B cell (primary cell): ENCODE measurements around the gene GLOD4. TPM values are rescaled to one million over a fixed set of nuclear protein-coding genes. Genes with fewer than 3 reads are reported as not detected.

Experiments
- ATAC-seq: fragments of 200-7000 bp; cut with Tn5 transposase; one replicate; pipeline ENCODE4 v1.10.0; 2021; ENCODE audit warnings: low read depth, mild to moderate bottlenecking, moderate number of reproducible peaks, moderate library complexity
- CTCF ChIA-PET: fragments of 350-600 bp; sonication (Branson Sonifier 250); formaldehyde crosslinking; loops from one replicate; lab custom pipeline; 2021; ENCODE audit warnings: antibody characterized with exemption, inconsistent platforms; lab: Charles Lee
- POLR2A ChIA-PET: fragments of 350-600 bp; sonication (Branson Sonifier 250); formaldehyde crosslinking; loops from one replicate; lab custom pipeline; 2021; ENCODE audit warnings: antibody characterized with exemption; lab: Charles Lee
- DNase-seq: peaks from one replicate; pipeline ENCODE4 v3.0.0; 2013
- H2AFZ ChIP-seq: 2 replicates; pipeline ENCODE4 v1.6.1; 2012; ENCODE audit warnings: mild to moderate bottlenecking, low read depth, low read length; ENCODE audit not compliant: insufficient read depth, poor library complexity, severe bottlenecking
- H3K27ac ChIP-seq, 2 donors: 1 replicate in 1 of 2; 2 replicates in 1 of 2; pipeline ENCODE4 v1.5.1; 2012 to 2013; ENCODE audit warnings: low read length in 2 of 2, mild to moderate bottlenecking in 2 of 2, moderate library complexity in 1 of 2
- H3K27me3 ChIP-seq, 4 experiments: fragments of 200-600 bp in 1 of 4; sonication (generic) in 1 of 4; replicated peaks in 1 of 4; 1 replicate in 2 of 4; 2 replicates in 2 of 4; pipeline versions ENCODE4 v1.6.1 to v1.7.0; 2013 to 2016; ENCODE audit warnings: low read length in 3 of 4, mild to moderate bottlenecking in 2 of 4, mixed read lengths in 1 of 4, moderate library complexity in 1 of 4; ENCODE audit not compliant: insufficient read depth in 4 of 4, control insufficient read depth in 3 of 4; ENCODE audit errors: control extremely low read depth in 1 of 4
- H3K36me3 ChIP-seq, 2 experiments: replicated peaks in 1 of 2; 1 replicate in 1 of 2; 2 replicates in 1 of 2; pipeline versions ENCODE4 v1.6.1 to v1.7.1; 2013; ENCODE audit warnings: low read length in 1 of 2; ENCODE audit not compliant: insufficient read depth in 2 of 2, control insufficient read depth in 1 of 2; ENCODE audit errors: control extremely low read depth in 1 of 2, extremely low read depth in 1 of 2
- H3K4me1 ChIP-seq, 2 donors: fragments of 200-600 bp in 1 of 2; sonication (generic) in 1 of 2; 1 replicate in 1 of 2; 2 replicates in 1 of 2; pipeline versions ENCODE4 v1.5.1 to v1.6.1; 2013 to 2017; ENCODE audit warnings: low read length in 2 of 2; ENCODE audit not compliant: control insufficient read depth in 2 of 2, insufficient read depth in 2 of 2
- H3K4me2 ChIP-seq: replicated peaks from 2 replicates; pipeline ENCODE3; 2012; ENCODE audit warnings: mild to moderate bottlenecking, low read depth, low read length; ENCODE audit not compliant: poor library complexity, severe bottlenecking
- H3K4me3 ChIP-seq, 5 experiments: fragments of 200-600 bp in 1 of 5; sonication (generic) in 1 of 5; 1 replicate in 3 of 5; 2 replicates in 2 of 5; pipeline versions ENCODE4 v1.5.1 to v1.7.0; 2011 to 2016; ENCODE audit warnings: low read length in 4 of 5, mild to moderate bottlenecking in 4 of 5, low read depth in 2 of 5, control low read depth in 1 of 5, moderate library complexity in 1 of 5; ENCODE audit not compliant: insufficient read depth in 1 of 5; ENCODE audit errors: control extremely low read depth in 1 of 5, extremely low read depth in 1 of 5
- H3K79me2 ChIP-seq: fragments of 200-600 bp; sonication (generic); one replicate; pipeline ENCODE4 v1.6.0; 2016; ENCODE audit warnings: low read length; ENCODE audit not compliant: control insufficient read depth, insufficient read depth
- H3K9ac ChIP-seq: fragments of 200-600 bp; sonication (generic); 2 replicates; pipeline ENCODE4 v1.6.1; 2017; ENCODE audit warnings: mild to moderate bottlenecking, low read length, moderate library complexity
- H3K9me3 ChIP-seq, 3 donors: one replicate each; pipeline versions ENCODE4 v1.6.1 to v1.7.1; 2013; ENCODE audit warnings: low read length in 2 of 3; ENCODE audit not compliant: control insufficient read depth in 2 of 3, insufficient read depth in 1 of 3; ENCODE audit errors: control extremely low read depth in 1 of 3
- H4K20me1 ChIP-seq: 2 replicates; pipeline ENCODE4 v1.6.0; 2012; ENCODE audit warnings: mild to moderate bottlenecking, low read length; ENCODE audit not compliant: insufficient read depth, control insufficient read depth, poor library complexity, severe bottlenecking
- H3K27ac Mint-ChIP-seq: one replicate; pipeline ENCODE4 v1.8.0; 2021; ENCODE audit warnings: mixed read lengths
- H3K27me3 Mint-ChIP-seq: one replicate; pipeline ENCODE4 v1.8.0; 2021; ENCODE audit warnings: mixed read lengths
- H3K4me1 Mint-ChIP-seq: one replicate; pipeline ENCODE4 v1.8.0; 2021; ENCODE audit warnings: mixed read lengths
- H3K4me3 Mint-ChIP-seq: one replicate; pipeline ENCODE4 v1.8.0; 2021; ENCODE audit warnings: mixed read lengths
- H3K9me3 Mint-ChIP-seq: one replicate; pipeline ENCODE4 v1.8.0; 2022; ENCODE audit warnings: mixed read lengths; ENCODE audit not compliant: insufficient read depth
- CTCF ChIP-seq: fragments of 200-600 bp; IDR thresholded peaks from one replicate; pipeline ENCODE4 v1.8.0; 2022; ENCODE audit warnings: antibody characterized with exemption, mild to moderate bottlenecking
- EZH2 ChIP-seq: IDR thresholded peaks from 2 replicates; pipeline ENCODE4 v1.6.1; 2012; ENCODE audit warnings: borderline replicate concordance, low read depth, mild to moderate bottlenecking, moderate library complexity, low read length; ENCODE audit not compliant: insufficient read depth, poor library complexity, severe bottlenecking
- WGBS: methylation state at CpG from one replicate; pipeline ENCODE4 v1.1.5; 2013; ENCODE audit warnings: missing lambda C conversion rate; ENCODE audit not compliant: insufficient coverage; 5-methylcytosine and 5-hydroxymethylcytosine counted together
- intact Hi-C: fragments of 100-400 bp; cut with micrococcal nuclease; formaldehyde crosslinking; loops from one replicate; pipeline ENCODE4 v1.10.0; 2022
- polyA plus RNA-seq: library from polyadenylated mRNA; depleted of rRNA; stranded (reverse); fragments of >200 nt; gene quantifications from 2 replicates; pipeline ENCODE4 v1.2.3, GENCODE V29; 2012
- total RNA-seq, 2 donors: library from RNA; stranded (reverse); fragments of 120-200 nt in 1 of 2; gene quantifications; 1 replicate in 1 of 2; 2 replicates in 1 of 2; pipeline versions ENCODE4 v1.2.3 to v1.2.4, GENCODE V29; 2013 to 2022

GLOD4 gene
- total and polyA plus RNA-seq, 2 donors (not counting 1 experiment from before 2014, with no cell fraction given): 24.0 to 77.4 TPM

- TF ChIP-seq CTCF (no peak), EZH2 (no peak)
- Histone ChIP-seq H3K4me2 (no peak overlapping the region), H3K4me3 (no peak overlapping the region), H3K79me2 (no peaks in the 10 kb centered on the region), H3K27ac (no peak overlapping the region), H3K9ac (no peak overlapping the region), H3K9me3 (peaks cover 0 to 3% (median 0%) of the 10 kb centered on the region in 3 donors), H4K20me1 (no peaks in the 10 kb centered on the region), H2AFZ (no peak overlapping the region), H3K27me3 (peaks cover 0 to 7% (median 0%) of the 10 kb centered on the region in 4 experiments), H3K4me1 (no peaks in the 10 kb centered on the region), H3K36me3 (no peaks in the 10 kb centered on the region)
- Mint-ChIP-seq H3K4me1 (no peaks in the 10 kb centered on the region), H3K27ac (no peak overlapping the region), H3K9me3 (no peaks in the 10 kb centered on the region), H3K27me3 (no peaks in the 10 kb centered on the region), H3K4me3 (no peak overlapping the region)
- no CpG with 5 or more reads among the region's 14 CpGs for whole genome bisulfite sequencing
- DNase-seq: no peak
- no peak for ATAC-seq
- ChIA-PET POLR2A (no interaction called here), CTCF (no interaction called here)
- intact Hi-C loops: no loop called here
Observed at GRCh38 chr17:725084-725483, 57.0 kb downstream of the GLOD4 start.

GRCh38 chr17:721540-721937 lies 60.5 kb downstream of the GLOD4 start:
- POLR2A ChIA-PET: no interaction called here
- H3K27ac Mint-ChIP-seq: no peak overlapping the region
- 76% methylated on average over 4 of the region's 5 CpGs for WGBS

More at GRCh38 chr17:721540-721937, 60.5 kb downstream of the GLOD4 start:
- Histone ChIP-seq H3K4me2 (no peak overlapping the region), H3K9me3 (peaks cover 0 to 3% (median 0%) of the 10 kb centered on the region in 3 donors), H3K4me1 (no peaks in the 10 kb centered on the region), H3K4me3 (no peak overlapping the region), H2AFZ (no peak overlapping the region), H3K27me3 (peaks cover 0 to 3% (median 0%) of the 10 kb centered on the region in 4 experiments), H4K20me1 (no peaks in the 10 kb centered on the region), H3K9ac (no peak overlapping the region), H3K79me2 (no peaks in the 10 kb centered on the region), H3K36me3 (no peaks in the 10 kb centered on the region), H3K27ac (no peak overlapping the region)
- H3K4me1 Mint-ChIP-seq: peaks cover 3% of the 10 kb centered on the region
- H3K9me3 Mint-ChIP-seq: no peaks in the 10 kb centered on the region
- TF ChIP-seq EZH2: no peak
- CTCF ChIA-PET: interaction anchor here (1.0 kb wide), 2 partner anchors 21 to 309 kb away, joined by 3 read pairs; no protein-coding TSS in a partner anchor
- ATAC-seq: no peak
- intact Hi-C loops: no loop called here
- no peak for DNase-seq
- no peak overlapping the region for H3K4me3 Mint-ChIP-seq
- H3K27me3 Mint-ChIP-seq: no peaks in the 10 kb centered on the region
